ENCODE measurements around the gene LAMA3.

LAMA3 gene

DNA sequence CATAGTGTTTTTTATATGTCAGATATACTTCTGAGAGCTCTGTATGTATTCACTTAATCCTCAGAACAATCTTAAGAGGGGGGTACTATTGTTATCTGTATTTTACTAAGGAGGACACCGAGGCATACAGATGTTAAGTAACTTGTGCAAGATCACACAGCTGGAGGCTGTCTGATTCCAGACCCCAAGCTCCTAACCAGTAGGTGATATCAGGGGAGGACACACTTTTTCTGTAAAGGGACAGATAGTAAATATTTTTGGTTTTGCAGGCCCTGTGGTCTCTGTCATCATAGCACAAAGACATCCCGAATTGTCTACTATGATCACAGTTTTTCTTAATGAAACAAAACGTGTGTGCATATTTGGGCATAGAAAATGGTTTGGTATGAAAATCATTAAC lies 143.7 kb downstream of the LAMA3 start:
- no peaks in the 10 kb centered on the region for H3K9me3 ChIP-seq
- no peaks in the 10 kb centered on the region for H3K36me3 ChIP-seq
- DNase-seq = no peak
- no peak for TF ChIP-seq CTCF (IDR thresholded peaks at IDR 0.05)
- intact Hi-C loops (cut with DNase I; ENCODE audit: low total_unique reads) = no loop called here
- peaks cover 0 to 21% (median 0%) of the 10 kb centered on the region in 4 donors for H3K4me1 ChIP-seq
- no peaks in the 10 kb centered on the region for H3K27me3 ChIP-seq
- no peak overlapping the region for H3K27ac ChIP-seq
- H3K4me3 ChIP-seq = no peak overlapping the region

DNA sequence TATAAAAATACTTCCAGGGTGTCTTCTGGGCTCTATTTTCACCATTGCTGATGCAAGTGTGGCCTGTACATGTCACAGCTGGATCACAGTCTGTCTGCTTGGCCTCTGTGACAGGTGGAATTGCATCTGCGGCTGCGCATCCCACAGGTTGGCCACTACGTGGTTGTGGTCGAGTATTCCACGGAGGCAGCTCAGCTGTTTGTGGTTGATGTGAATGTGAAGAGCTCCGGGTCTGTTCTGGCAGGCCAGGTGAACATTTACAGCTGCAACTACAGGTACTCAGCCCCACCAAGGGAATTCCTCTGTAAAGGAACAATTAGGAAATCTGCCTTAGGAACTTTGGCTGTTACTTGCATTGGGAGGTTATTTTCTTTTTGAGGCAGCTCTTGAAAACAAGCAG lies 144.5 kb downstream of the LAMA3 start:
- no peaks in the 10 kb centered on the region for H3K27me3 ChIP-seq
- no peak overlapping the region for H3K4me3 ChIP-seq
- H3K9me3 ChIP-seq = no peaks in the 10 kb centered on the region
- TF ChIP-seq CTCF (IDR thresholded peaks at IDR 0.05) = no peak
- H3K27ac ChIP-seq = no peak overlapping the region
- DNase-seq = no peak
- intact Hi-C loops (cut with DNase I; ENCODE audit: low total_unique reads) = no loop called here
- H3K4me1 ChIP-seq = peaks cover 0 to 23% (median 0%) of the 10 kb centered on the region in 4 donors
- H3K36me3 ChIP-seq = no peaks in the 10 kb centered on the region

- no peak overlapping the region for H3K4me3 ChIP-seq
- DNase-seq = no peak
- intact Hi-C loops (cut with DNase I; ENCODE audit: low total_unique reads) = no loop called here
- no peaks in the 10 kb centered on the region for H3K36me3 ChIP-seq
- H3K27me3 ChIP-seq = no peaks in the 10 kb centered on the region
- H3K9me3 ChIP-seq = no peaks in the 10 kb centered on the region
- H3K4me1 ChIP-seq = peaks cover 0 to 26% (median 0%) of the 10 kb centered on the region in 4 donors
- peak overlapping the region; percentile 26 to 48 for H3K27ac ChIP-seq
- no peak for TF ChIP-seq CTCF (IDR thresholded peaks at IDR 0.05)
Measured at GRCh38 chr18:23835091-23835490, 145.8 kb downstream of the LAMA3 start.

DNA sequence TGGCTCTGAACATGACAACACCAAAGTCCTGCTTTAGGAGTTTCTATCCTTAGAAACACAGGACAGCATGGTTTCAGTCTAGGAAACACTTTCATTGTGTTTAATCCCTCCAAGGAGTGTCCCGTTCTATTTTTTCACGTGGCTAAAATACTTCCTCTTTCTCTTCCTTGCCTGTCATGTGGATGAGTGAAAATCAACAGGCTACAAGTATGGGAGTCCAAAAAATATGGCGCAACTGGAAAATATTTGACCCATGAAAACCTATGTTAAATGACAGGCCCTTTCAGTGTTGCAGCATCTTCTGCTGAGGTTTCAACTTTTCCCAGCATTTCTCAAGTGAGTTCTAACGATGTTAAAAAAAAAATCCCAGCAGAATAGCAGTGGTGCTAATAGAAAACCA lies 146.3 kb downstream of the LAMA3 start:
- intact Hi-C loops (cut with DNase I; ENCODE audit: low total_unique reads) = no loop called here
- Histone ChIP-seq H3K9me3 (no peaks in the 10 kb centered on the region), H3K4me3 (no peak overlapping the region), H3K36me3 (no peaks in the 10 kb centered on the region), H3K27me3 (no peaks in the 10 kb centered on the region), H3K4me1 (peaks cover 0 to 26% (median 0%) of the 10 kb centered on the region in 4 donors), H3K27ac (peak overlapping the region in 1 of 2 donors; percentile 26)
- no peak for DNase-seq
- TF ChIP-seq CTCF (IDR thresholded peaks at IDR 0.05) = no peak

- Histone ChIP-seq H3K27me3 (no peaks in the 10 kb centered on the region), H3K27ac (peak overlapping the region; percentile 53 to 65), H3K4me1 (peaks cover 0 to 26% (median 0%) of the 10 kb centered on the region in 4 donors), H3K36me3 (peaks cover 0 to 4% (median 0%) of the 10 kb centered on the region in 3 donors), H3K4me3 (no peak overlapping the region), H3K9me3 (no peaks in the 10 kb centered on the region)
- intact Hi-C loops (cut with DNase I; ENCODE audit: low total_unique reads) = no loop called here
- TF ChIP-seq CTCF (IDR thresholded peaks at IDR 0.05) = no peak
- DNase-seq = peak in 1 of 2 donors; percentile 72
Measured at GRCh38 chr18:23837591-23837990, 148.3 kb downstream of the LAMA3 start.

DNA sequence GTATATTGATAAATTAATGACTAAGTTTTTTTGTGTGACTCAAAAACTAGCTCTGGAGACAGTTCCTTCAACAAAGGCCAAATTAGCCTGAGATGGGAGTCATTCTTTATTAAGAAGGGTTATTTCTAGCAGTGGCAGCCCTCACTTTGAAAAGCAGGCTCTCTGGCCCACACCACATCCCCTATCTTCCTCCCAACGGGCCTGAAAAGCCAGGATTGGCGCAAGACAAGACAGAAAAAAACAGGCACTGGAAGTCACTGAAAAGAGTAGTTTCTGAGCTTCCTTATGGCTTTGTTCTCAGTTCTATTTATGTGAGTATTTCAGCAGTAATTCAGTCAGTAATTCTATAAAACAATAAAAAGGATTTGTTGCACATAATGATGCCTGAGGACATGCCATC lies 149.0 kb downstream of the LAMA3 start:
- intact Hi-C loops (cut with DNase I; ENCODE audit: low total_unique reads) = no loop called here
- DNase-seq = no peak
- Histone ChIP-seq H3K9me3 (no peaks in the 10 kb centered on the region), H3K4me1 (peaks cover 0 to 26% (median 0%) of the 10 kb centered on the region in 4 donors), H3K27ac (peak overlapping the region; percentile 53 to 65), H3K27me3 (no peaks in the 10 kb centered on the region), H3K36me3 (peaks cover 0 to 5% (median 0%) of the 10 kb centered on the region in 3 donors), H3K4me3 (no peak overlapping the region)
- TF ChIP-seq CTCF (IDR thresholded peaks at IDR 0.05) = no peak
